Effector memory CD4-positive, alpha-beta T cell (primary cell): ENCODE measurements around the gene KCTD5.
"Not testable (repeated sequence)": the region's sequence is repeated elsewhere in the genome, so short reads cannot be mapped to it uniquely, and the experiment has no call there.

Source experiments
- DNase-seq, 3 donors: peaks; one replicate each; pipeline ENCODE4 v3.0.0-alpha.2; 2020
- H3K27ac ChIP-seq: 2 replicates; pipeline ENCODE4 v1.7.0; 2013; ENCODE audit warnings: mild to moderate bottlenecking, low read length, moderate library complexity; ENCODE audit not compliant: insufficient read depth, poor library complexity, severe bottlenecking
- H3K27me3 ChIP-seq: replicated peaks from 2 replicates; pipeline ENCODE4 v1.7.0; 2013; ENCODE audit warnings: mild to moderate bottlenecking, low read length; ENCODE audit not compliant: insufficient read depth, control insufficient read depth, poor library complexity, severe bottlenecking
- H3K36me3 ChIP-seq: 2 replicates; pipeline ENCODE4 v1.7.0; 2013; ENCODE audit warnings: mild to moderate bottlenecking, low read length, moderate library complexity; ENCODE audit not compliant: control insufficient read depth, insufficient read depth
- H3K4me1 ChIP-seq: 2 replicates; pipeline ENCODE4 v1.7.0; 2013; ENCODE audit warnings: low read length, mild to moderate bottlenecking; ENCODE audit not compliant: control insufficient read depth, insufficient read depth, poor library complexity, severe bottlenecking
- H3K4me3 ChIP-seq: 2 replicates; pipeline ENCODE4 v1.7.0; 2013; ENCODE audit warnings: low read length, low read depth, mild to moderate bottlenecking; ENCODE audit not compliant: insufficient read depth, poor library complexity, severe bottlenecking
- H3K9me3 ChIP-seq: 2 replicates; pipeline ENCODE4 v1.7.0; 2013; ENCODE audit warnings: mild to moderate bottlenecking, low read length, moderate library complexity; ENCODE audit not compliant: control insufficient read depth

KCTD5 gene

DNA sequence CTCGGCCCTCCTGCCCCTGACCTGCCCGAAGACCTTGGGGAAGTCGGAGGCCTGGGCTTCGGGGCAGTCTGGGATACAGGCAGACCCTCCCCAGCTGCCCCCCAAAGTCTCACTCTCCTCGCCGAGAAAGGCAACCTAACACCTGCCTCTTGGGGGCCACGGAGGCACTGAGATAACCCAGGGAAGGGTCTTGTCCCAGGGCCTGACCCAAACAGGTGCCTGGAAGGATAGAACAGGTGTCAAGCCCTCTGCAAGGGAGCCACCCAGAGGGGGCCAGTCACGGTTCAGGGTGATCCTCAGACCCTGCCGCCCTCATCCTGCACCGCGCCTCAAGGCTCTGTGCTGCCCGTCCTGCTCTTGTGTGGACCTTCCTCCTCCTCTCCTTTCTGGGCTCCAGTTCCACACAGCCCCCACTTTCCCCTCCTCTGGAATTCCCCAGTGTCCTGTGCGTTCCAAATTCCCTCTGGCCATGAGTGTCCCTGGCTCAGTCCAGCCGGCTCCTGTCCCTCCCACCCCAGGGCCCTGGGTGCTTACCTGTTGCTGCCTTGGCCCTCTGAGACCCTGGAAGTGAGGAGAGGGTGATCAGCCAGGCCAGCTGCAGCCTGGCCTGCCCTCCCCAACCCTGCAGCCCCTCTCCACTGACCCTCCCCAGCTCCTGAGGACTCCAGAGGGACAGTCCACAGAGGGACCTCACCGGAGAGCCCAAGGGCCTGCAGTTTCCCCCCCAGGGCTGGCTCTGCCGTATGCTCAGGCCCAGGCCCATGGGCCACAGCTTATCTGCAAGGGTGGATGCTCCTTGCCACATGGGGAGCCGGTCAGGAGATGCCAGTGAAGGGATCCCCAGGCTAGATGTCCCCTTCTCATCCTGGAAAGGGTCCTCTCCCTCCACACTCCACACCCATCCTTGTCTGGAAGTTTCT, 33.9 kb downstream of the KCTD5 start:
- Histone ChIP-seq H3K4me3 (no peak overlapping the region), H3K9me3 (no peaks in the 10 kb centered on the region)

DNA sequence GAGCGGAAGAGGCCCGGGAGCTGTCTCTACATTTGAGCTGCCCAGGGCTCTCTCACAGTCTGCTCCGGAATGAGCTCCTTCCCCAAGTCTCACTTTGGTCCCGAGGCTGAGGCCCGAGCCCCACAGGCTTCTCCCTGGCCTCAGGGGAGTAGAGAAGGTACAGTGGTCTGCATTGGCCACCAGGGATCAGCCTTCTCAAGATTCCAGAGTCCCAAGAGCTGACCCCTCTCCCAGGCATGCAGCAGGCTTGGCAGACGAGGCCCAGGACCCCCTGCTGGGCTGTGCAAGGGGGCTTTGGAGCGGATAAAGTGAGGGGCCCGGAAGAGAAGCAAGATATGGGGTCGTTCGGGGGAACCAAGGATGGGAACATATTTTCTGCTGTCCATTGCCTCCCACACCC, 34.6 kb downstream of the KCTD5 start:
- no peak for DNase-seq
- H3K4me1 ChIP-seq = peaks cover 12% of the 10 kb centered on the region
- no peaks in the 10 kb centered on the region for H3K36me3 ChIP-seq
- no peak overlapping the region for H3K4me3 ChIP-seq
- no peak overlapping the region for H3K27ac ChIP-seq
- no peaks in the 10 kb centered on the region for H3K27me3 ChIP-seq
- no peaks in the 10 kb centered on the region for H3K9me3 ChIP-seq

More for the DNA sequence above, 33.9 kb downstream of the KCTD5 start:
- peaks cover 9% of the 10 kb centered on the region for H3K4me1 ChIP-seq
- H3K27ac ChIP-seq = no peak overlapping the region
- H3K36me3 ChIP-seq = no peaks in the 10 kb centered on the region
- DNase-seq = no peak
- no peaks in the 10 kb centered on the region for H3K27me3 ChIP-seq

- Histone ChIP-seq H3K9me3 (no peaks in the 10 kb centered on the region), H3K27me3 (no peaks in the 10 kb centered on the region), H3K4me3 (no peak overlapping the region), H3K27ac (no peak overlapping the region), H3K4me1 (peaks cover 12% of the 10 kb centered on the region), H3K36me3 (no peaks in the 10 kb centered on the region)
- no peak for DNase-seq
These were observed 35.3 kb downstream of the KCTD5 start for GRCh38 chr16:2717383-2718263.

GRCh38 chr16:2719328-2720063, 37.2 kb downstream of the KCTD5 start:
- Histone ChIP-seq H3K4me3 (no peak overlapping the region), H3K9me3 (no peaks in the 10 kb centered on the region), H3K27me3 (no peaks in the 10 kb centered on the region), H3K4me1 (peaks cover 12% of the 10 kb centered on the region), H3K36me3 (no peaks in the 10 kb centered on the region), H3K27ac (no peak overlapping the region)
- DNase-seq = no peak

GRCh38 chr16:2720064-2720457, 37.7 kb downstream of the KCTD5 start, which contains the start of gene PRSS27:
PRSS27 (minus strand) TSS chr16:2720224; CDS start chr16:2720160, 64 bp downstream.
- Histone ChIP-seq H3K9me3 (no peaks in the 10 kb centered on the region), H3K4me3 (peak within 1 kb of the TSS; percentile 64), H3K27ac (peak within 1 kb of the TSS; percentile 62), H3K4me1 (peaks cover 12% of the 10 kb centered on the region), H3K27me3 (no peaks in the 10 kb centered on the region), H3K36me3 (no peaks in the 10 kb centered on the region)
- no peak for DNase-seq

GRCh38 chr16:2720719-2721633, 38.7 kb downstream of the KCTD5 start:
- Histone ChIP-seq H3K4me1 (peaks cover 3% of the 10 kb centered on the region), H3K27ac (peak overlapping the region; percentile 62), H3K9me3 (no peaks in the 10 kb centered on the region), H3K36me3 (no peaks in the 10 kb centered on the region), H3K27me3 (peaks cover 3% of the 10 kb centered on the region), H3K4me3 (peak overlapping the region; percentile 64)
- peak; percentile 76 to 82 (median 77) for DNase-seq

- not testable (repeated sequence) for H3K4me1 ChIP-seq, H3K9me3 ChIP-seq, H3K27me3 ChIP-seq, DNase-seq, H3K36me3 ChIP-seq
- H3K4me3 ChIP-seq = peak overlapping the region; percentile 39
- peak overlapping the region; percentile 62 for H3K27ac ChIP-seq
These were observed 39.4 kb downstream of the KCTD5 start for GRCh38 chr16:2721634-2722173.

- H3K27me3 ChIP-seq = peaks cover 3% of the 10 kb centered on the region
- DNase-seq = no peak
- peaks cover 3% of the 10 kb centered on the region for H3K4me1 ChIP-seq
- H3K36me3 ChIP-seq = no peaks in the 10 kb centered on the region
- no peak overlapping the region for H3K27ac ChIP-seq
- no peaks in the 10 kb centered on the region for H3K9me3 ChIP-seq
- H3K4me3 ChIP-seq = no peak overlapping the region
These were observed 41.9 kb downstream of the KCTD5 start for GRCh38 chr16:2724088-2724676.
